Measurements from ENCODE around the gene LUC7L. TPM values are rescaled to one million over a fixed set of nuclear protein-coding genes. Genes with fewer than 3 reads are reported as not detected.
A peak's percentile ranks its signal among the peaks of the same experiment; 100 is the strongest.

Gene LUC7L
- total and polyA plus RNA-seq, 4 experiments from 2014 or later, result 5.1 to 157 (median 80.1) TPM

GRCh38 chr16:252366-253337 is 23.4 kb upstream of the LUC7L start:
- no peaks in the 10 kb centered on the region for H3K27me3 ChIP-seq (ENCODE audit: insufficient read depth, low read length)
- peak overlapping the region; percentile 51 for H3K27ac ChIP-seq (ENCODE audit: low read depth, low read length)
- intact Hi-C loops (cut with micrococcal nuclease), result loop anchor here (2.0 kb wide), 1 partner anchor 18 kb away; the partner anchor contains the start of gene FAM234A
- ChIA-PET CTCF (ENCODE audit: partially characterized antibody) (interaction anchor here (0.6 to 3.5 kb wide), 4 partner anchors 17 to 144 kb away, joined by 3 to 18 read pairs (median 3); partner anchors contain the start of gene FAM234A), POLR2A (ENCODE audit: partially characterized antibody) (interaction anchor here (0.7 to 2.4 kb wide), 6 partner anchors 10 to 118 kb away, joined by 3 to 21 read pairs (median 3); partner anchors contain the start of genes FAM234A, LUC7L and MRPL28)
- H3K9me3 Mint-ChIP-seq, result no peaks in the 10 kb centered on the region
- H3K4me1 ChIP-seq (ENCODE audit: insufficient read depth, low read length), result peaks cover 22% of the 10 kb centered on the region
- peak overlapping the region; percentile 78 to 92 (median 83) for H3K4me3 Mint-ChIP-seq
- no peaks in the 10 kb centered on the region for H3K27me3 Mint-ChIP-seq
- H3K4me1 Mint-ChIP-seq, result peaks cover 19 to 43% (median 29%) of the 10 kb centered on the region in 4 donors
- DNase-seq, result peak; percentile 31 to 42 (median 34)
- H3K9me3 ChIP-seq (ENCODE audit: control insufficient read depth in 1 of 2, low read length in 2 of 2), result no peaks in the 10 kb centered on the region
- H3K36me3 Mint-ChIP-seq, result peaks cover 14 to 23% of the 10 kb centered on the region in 2 donors
- H3K4me3 ChIP-seq (ENCODE audit: low read length in 2 of 2), result peak overlapping the region; percentile 44 to 61
- H3K27ac Mint-ChIP-seq, result peak overlapping the region; percentile 69 to 96 (median 94)
- H3K36me3 ChIP-seq (ENCODE audit: insufficient read depth, low read length), result no peaks in the 10 kb centered on the region

DNA sequence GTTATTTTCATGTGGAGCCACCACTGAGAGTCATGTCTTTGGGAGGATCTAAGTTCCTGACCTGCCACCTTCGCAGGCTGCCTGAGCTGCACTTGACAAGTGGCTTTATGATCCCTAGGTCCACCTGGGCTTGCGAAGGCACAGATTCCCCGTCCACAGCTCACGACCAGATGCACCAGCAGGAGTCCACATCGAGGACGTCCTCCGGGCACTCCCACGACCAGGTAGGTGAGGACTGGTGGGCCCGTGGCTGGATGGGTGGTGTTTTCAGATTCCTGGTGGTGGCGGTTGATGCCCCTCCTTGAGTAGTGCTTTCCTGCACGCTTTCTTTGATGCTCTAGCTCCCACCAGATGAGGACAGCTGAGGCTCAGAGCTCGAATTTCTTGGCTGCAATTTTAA is 20.2 kb upstream of the LUC7L start:
- no peaks in the 10 kb centered on the region for H3K27me3 Mint-ChIP-seq
- H3K9me3 Mint-ChIP-seq, result no peaks in the 10 kb centered on the region
- no peaks in the 10 kb centered on the region for H3K36me3 ChIP-seq (ENCODE audit: insufficient read depth, low read length)
- intact Hi-C loops (cut with micrococcal nuclease), result no loop called here
- H3K4me3 Mint-ChIP-seq, result no peak overlapping the region
- peaks cover 13 to 36% (median 21%) of the 10 kb centered on the region in 4 donors for H3K4me1 Mint-ChIP-seq
- no peak overlapping the region for H3K4me3 ChIP-seq (ENCODE audit: low read length in 2 of 2)
- CTCF ChIA-PET (ENCODE audit: partially characterized antibody), result interaction anchor here (1.9 kb wide), 1 partner anchor 14 kb away, joined by 4 read pairs; no protein-coding TSS in a partner anchor
- H3K4me1 ChIP-seq (ENCODE audit: insufficient read depth, low read length), result peaks cover 22% of the 10 kb centered on the region
- no peaks in the 10 kb centered on the region for H3K9me3 ChIP-seq (ENCODE audit: control insufficient read depth in 1 of 2, low read length in 2 of 2)
- no peak overlapping the region for H3K27ac ChIP-seq (ENCODE audit: low read depth, low read length)
- peaks cover 7 to 11% of the 10 kb centered on the region in 2 donors for H3K36me3 Mint-ChIP-seq
- POLR2A ChIA-PET (ENCODE audit: partially characterized antibody), result no interaction called here
- no peak overlapping the region for H3K27ac Mint-ChIP-seq
- no peak for DNase-seq
- no peaks in the 10 kb centered on the region for H3K27me3 ChIP-seq (ENCODE audit: insufficient read depth, low read length)

DNA sequence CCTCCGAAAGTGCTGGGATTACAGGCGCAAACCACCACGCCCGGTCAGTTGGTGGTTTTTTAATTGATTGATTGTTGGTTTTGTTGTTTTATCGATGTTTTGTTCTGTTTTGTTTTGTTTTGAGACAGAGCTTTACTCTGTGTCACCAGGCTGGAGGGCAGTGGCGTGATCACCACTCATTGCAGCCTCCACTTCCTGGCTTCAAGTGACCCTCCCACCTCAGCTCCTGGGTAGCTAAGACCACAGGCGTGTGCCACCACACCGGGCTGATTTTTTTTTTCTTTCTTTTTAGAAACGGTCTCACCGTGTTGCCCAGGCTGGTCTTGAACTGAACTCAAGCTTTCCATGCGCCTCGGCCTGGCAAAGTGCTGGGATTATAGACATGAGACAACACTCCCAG is 17.8 kb upstream of the LUC7L start:
- Mint-ChIP-seq H3K36me3 (peaks cover 6 to 7% of the 10 kb centered on the region in 2 donors), H3K4me1 (peaks cover 1 to 15% (median 5%) of the 10 kb centered on the region in 4 donors), H3K27ac (no peak overlapping the region), H3K27me3 (no peaks in the 10 kb centered on the region), H3K9me3 (no peaks in the 10 kb centered on the region), H3K4me3 (no peak overlapping the region)
- H3K27ac ChIP-seq (ENCODE audit: low read depth, low read length), result no peak overlapping the region
- DNase-seq, result no peak
- ChIA-PET CTCF (ENCODE audit: partially characterized antibody) (no interaction called here), POLR2A (ENCODE audit: partially characterized antibody) (interaction anchor here (1.1 kb wide), 1 partner anchor 12 kb away, joined by 5 read pairs; the partner anchor contains the start of gene FAM234A)
- H3K4me1 ChIP-seq (ENCODE audit: insufficient read depth, low read length), result no peaks in the 10 kb centered on the region
- H3K9me3 ChIP-seq (ENCODE audit: control insufficient read depth in 1 of 2, low read length in 2 of 2), result no peaks in the 10 kb centered on the region
- H3K4me3 ChIP-seq (ENCODE audit: low read length in 2 of 2), result no peak overlapping the region
- H3K36me3 ChIP-seq (ENCODE audit: insufficient read depth, low read length), result no peaks in the 10 kb centered on the region
- H3K27me3 ChIP-seq (ENCODE audit: insufficient read depth, low read length), result no peaks in the 10 kb centered on the region
- intact Hi-C loops (cut with micrococcal nuclease), result no loop called here

GRCh38 chr16:245105-245504 is 15.9 kb upstream of the LUC7L start:
- Mint-ChIP-seq H3K4me3 (no peak overlapping the region), H3K27me3 (no peaks in the 10 kb centered on the region), H3K4me1 (peaks cover 1 to 13% (median 7%) of the 10 kb centered on the region in 4 donors), H3K36me3 (peaks cover 0 to 1% of the 10 kb centered on the region in 2 donors), H3K27ac (peak overlapping the region in 2 of 7 donors; percentile 75), H3K9me3 (no peaks in the 10 kb centered on the region)
- POLR2A ChIA-PET (ENCODE audit: partially characterized antibody), result no interaction called here
- Histone ChIP-seq H3K36me3 (ENCODE audit: insufficient read depth, low read length) (no peaks in the 10 kb centered on the region), H3K27me3 (ENCODE audit: insufficient read depth, low read length) (no peaks in the 10 kb centered on the region), H3K9me3 (ENCODE audit: control insufficient read depth in 1 of 2, low read length in 2 of 2) (no peaks in the 10 kb centered on the region), H3K27ac (ENCODE audit: low read depth, low read length) (no peak overlapping the region), H3K4me1 (ENCODE audit: insufficient read depth, low read length) (no peaks in the 10 kb centered on the region), H3K4me3 (ENCODE audit: low read length in 2 of 2) (no peak overlapping the region)
- CTCF ChIA-PET (ENCODE audit: partially characterized antibody), result interaction anchor here (0.6 to 1.0 kb wide), 2 partner anchors 127 to 160 kb away, joined by 3 to 4 read pairs; no protein-coding TSS in a partner anchor
- intact Hi-C loops (cut with micrococcal nuclease), result no loop called here
- DNase-seq, result no peak

DNA sequence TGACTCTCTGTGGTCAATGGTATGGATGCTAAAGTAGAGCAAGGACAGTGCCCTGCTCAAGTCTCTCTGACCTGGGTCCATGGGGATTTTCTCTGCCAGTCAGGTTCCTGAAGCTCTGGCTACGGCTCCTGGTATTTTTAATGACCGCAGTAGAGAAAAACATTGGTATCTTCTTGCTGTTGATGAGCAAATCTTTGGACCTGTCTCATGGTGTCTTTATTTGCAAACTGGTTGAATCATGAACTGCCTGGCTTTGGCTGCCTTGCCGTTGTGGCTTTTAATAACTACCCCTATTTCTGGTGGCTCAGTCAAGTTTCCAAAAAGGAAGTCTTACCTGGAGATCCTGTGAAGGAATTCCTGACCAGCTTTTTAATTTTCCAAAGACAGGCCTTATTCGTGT is 14.1 kb upstream of the LUC7L start:
- ChIA-PET CTCF (ENCODE audit: partially characterized antibody) (no interaction called here), POLR2A (ENCODE audit: partially characterized antibody) (interaction anchor here (0.7 kb wide), 1 partner anchor 70 kb away, joined by 3 read pairs; no protein-coding TSS in a partner anchor)
- no peaks in the 10 kb centered on the region for H3K27me3 ChIP-seq (ENCODE audit: insufficient read depth, low read length)
- Mint-ChIP-seq H3K36me3 (peaks cover 0 to 4% of the 10 kb centered on the region in 2 donors), H3K27me3 (no peaks in the 10 kb centered on the region), H3K4me3 (no peak overlapping the region), H3K4me1 (peaks cover 5 to 19% (median 13%) of the 10 kb centered on the region in 4 donors), H3K9me3 (no peaks in the 10 kb centered on the region), H3K27ac (peak overlapping the region in 2 of 7 donors; percentile 37 to 68)
- H3K27ac ChIP-seq (ENCODE audit: low read depth, low read length), result no peak overlapping the region
- H3K4me1 ChIP-seq (ENCODE audit: insufficient read depth, low read length), result no peaks in the 10 kb centered on the region
- H3K36me3 ChIP-seq (ENCODE audit: insufficient read depth, low read length), result no peaks in the 10 kb centered on the region
- DNase-seq, result no peak
- no peak overlapping the region for H3K4me3 ChIP-seq (ENCODE audit: low read length in 2 of 2)
- no peaks in the 10 kb centered on the region for H3K9me3 ChIP-seq (ENCODE audit: control insufficient read depth in 1 of 2, low read length in 2 of 2)
- intact Hi-C loops (cut with micrococcal nuclease), result no loop called here

DNA sequence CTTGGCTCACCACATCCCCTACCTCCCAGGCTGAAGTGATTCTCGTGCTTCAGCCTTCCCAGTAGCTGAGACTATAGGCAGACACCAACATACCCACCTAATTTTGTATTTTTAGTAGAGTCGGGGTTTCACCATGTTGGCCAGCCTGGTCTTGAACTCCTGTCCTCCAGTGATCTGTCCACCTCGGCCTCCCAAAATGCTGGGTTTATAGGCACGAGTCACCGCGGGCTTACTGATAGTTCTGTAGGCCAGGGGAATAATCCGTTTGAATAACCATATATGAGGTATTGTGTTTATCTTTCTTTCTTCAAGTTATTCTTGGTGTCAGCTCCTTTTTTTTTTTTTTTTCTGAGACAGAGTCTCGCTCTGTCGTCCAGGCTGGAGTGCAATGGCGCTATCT is 13.0 kb upstream of the LUC7L start:
- Histone ChIP-seq H3K36me3 (ENCODE audit: insufficient read depth, low read length) (no peaks in the 10 kb centered on the region), H3K4me3 (ENCODE audit: low read length in 2 of 2) (no peak overlapping the region), H3K27ac (ENCODE audit: low read depth, low read length) (no peak overlapping the region), H3K27me3 (ENCODE audit: insufficient read depth, low read length) (no peaks in the 10 kb centered on the region), H3K4me1 (ENCODE audit: insufficient read depth, low read length) (no peaks in the 10 kb centered on the region), H3K9me3 (ENCODE audit: control insufficient read depth in 1 of 2, low read length in 2 of 2) (no peaks in the 10 kb centered on the region)
- H3K36me3 Mint-ChIP-seq, result peaks cover 0 to 4% of the 10 kb centered on the region in 2 donors
- no peaks in the 10 kb centered on the region for H3K27me3 Mint-ChIP-seq
- peak overlapping the region in 2 of 7 donors; percentile 47 to 53 for H3K27ac Mint-ChIP-seq
- H3K4me3 Mint-ChIP-seq, result peak overlapping the region in 1 of 8 donors; percentile 20
- no peaks in the 10 kb centered on the region for H3K9me3 Mint-ChIP-seq
- peaks cover 5 to 20% (median 11%) of the 10 kb centered on the region in 4 donors for H3K4me1 Mint-ChIP-seq
- CTCF ChIA-PET (ENCODE audit: partially characterized antibody), result no interaction called here
- intact Hi-C loops (cut with micrococcal nuclease), result no loop called here
- POLR2A ChIA-PET (ENCODE audit: partially characterized antibody), result interaction anchor here (0.6 kb wide), 2 partner anchors 9 to 1066 kb away, joined by 3 read pairs; no protein-coding TSS in a partner anchor
- DNase-seq, result no peak

DNA sequence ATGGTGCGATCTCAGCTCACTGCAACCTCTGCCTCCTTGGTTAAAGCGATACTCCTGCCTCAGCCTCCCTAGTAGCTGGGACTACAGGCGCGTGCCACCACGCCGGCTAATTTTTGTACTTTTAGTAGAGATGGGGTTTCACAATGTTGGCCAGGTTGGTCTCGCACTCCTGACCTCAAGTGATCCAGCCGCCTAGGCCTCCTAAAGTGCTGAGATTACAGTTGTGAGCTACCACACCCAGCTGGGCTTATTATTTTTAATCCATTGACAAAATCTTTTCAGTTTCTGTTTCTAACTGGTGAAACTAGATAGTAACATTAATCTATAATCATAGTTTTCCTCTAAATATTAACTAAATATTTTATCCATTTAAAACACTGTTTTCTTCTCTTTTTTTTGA is 11.3 kb upstream of the LUC7L start:
- ChIA-PET CTCF (ENCODE audit: partially characterized antibody) (no interaction called here), POLR2A (ENCODE audit: partially characterized antibody) (no interaction called here)
- H3K9me3 Mint-ChIP-seq, result no peaks in the 10 kb centered on the region
- intact Hi-C loops (cut with micrococcal nuclease), result no loop called here
- Histone ChIP-seq H3K36me3 (ENCODE audit: insufficient read depth, low read length) (no peaks in the 10 kb centered on the region), H3K27ac (ENCODE audit: low read depth, low read length) (no peak overlapping the region), H3K9me3 (ENCODE audit: control insufficient read depth in 1 of 2, low read length in 2 of 2) (no peaks in the 10 kb centered on the region), H3K27me3 (ENCODE audit: insufficient read depth, low read length) (no peaks in the 10 kb centered on the region), H3K4me1 (ENCODE audit: insufficient read depth, low read length) (peaks cover 4% of the 10 kb centered on the region), H3K4me3 (ENCODE audit: low read length in 2 of 2) (no peak overlapping the region)
- no peak overlapping the region for H3K4me3 Mint-ChIP-seq
- peaks cover 0 to 5% of the 10 kb centered on the region in 2 donors for H3K36me3 Mint-ChIP-seq
- H3K27ac Mint-ChIP-seq, result no peak overlapping the region
- no peaks in the 10 kb centered on the region for H3K27me3 Mint-ChIP-seq
- no peak for DNase-seq
- peaks cover 7 to 25% (median 13%) of the 10 kb centered on the region in 4 donors for H3K4me1 Mint-ChIP-seq

Measured in CD4-positive, alpha-beta memory T cell (primary cell).